Nephron progenitor cell (in vitro differentiated cells): ENCODE results near the gene LCAT.

Experiments used
- DNase-seq: peaks from one replicate; pipeline ENCODE4 v3.0.0; 2021
- H3K27ac Mint-ChIP-seq: 2 replicates; pipeline ENCODE4 v1.8.0; 2021; ENCODE audit warnings: mild to moderate bottlenecking, moderate library complexity, mixed read lengths
- H3K27me3 Mint-ChIP-seq: 2 replicates; pipeline ENCODE4 v1.8.0; 2021; ENCODE audit warnings: mild to moderate bottlenecking, low read depth, mixed read lengths; ENCODE audit not compliant: poor library complexity
- H3K36me3 Mint-ChIP-seq: 2 replicates; pipeline ENCODE4 v1.8.0; 2021; ENCODE audit warnings: low read depth, mixed read lengths
- H3K4me1 Mint-ChIP-seq: 2 replicates; pipeline ENCODE4 v1.8.0; 2021; ENCODE audit warnings: mixed read lengths
- H3K4me3 Mint-ChIP-seq: 2 replicates; pipeline ENCODE4 v1.8.0; 2021; ENCODE audit warnings: mild to moderate bottlenecking, moderate library complexity, mixed read lengths
- H3K9me3 Mint-ChIP-seq: 2 replicates; pipeline ENCODE4 v1.8.0; 2021; ENCODE audit warnings: mild to moderate bottlenecking, moderate library complexity, mixed read lengths
- CTCF ChIP-seq: fragments of 200-600 bp; sonication (generic); IDR thresholded peaks from 2 replicates; pipeline ENCODE4 v1.5.0; 2021; ENCODE audit warnings: antibody characterized with exemption

Gene LCAT

GRCh38 chr16:67928147-67928546, 15.8 kb downstream of the LCAT start:
- Mint-ChIP-seq H3K27ac (no peak overlapping the region), H3K36me3 (peaks cover 11% of the 10 kb centered on the region), H3K4me3 (no peak overlapping the region), H3K4me1 (peaks cover 15% of the 10 kb centered on the region), H3K9me3 (no peaks in the 10 kb centered on the region), H3K27me3 (peaks cover 4% of the 10 kb centered on the region)
- TF ChIP-seq CTCF = no peak
- no peak for DNase-seq

GRCh38 chr16:67927131-67927941, 16.6 kb downstream of the LCAT start:
- Mint-ChIP-seq H3K27ac (peak overlapping the region; percentile 71), H3K9me3 (no peaks in the 10 kb centered on the region), H3K36me3 (peaks cover 8% of the 10 kb centered on the region), H3K4me3 (no peak overlapping the region), H3K27me3 (peaks cover 4% of the 10 kb centered on the region), H3K4me1 (peaks cover 15% of the 10 kb centered on the region)
- DNase-seq = no peak
- TF ChIP-seq CTCF = no peak

GRCh38 chr16:67926181-67926750, 17.7 kb downstream of the LCAT start:
- H3K36me3 Mint-ChIP-seq = peaks cover 11% of the 10 kb centered on the region
- H3K4me1 Mint-ChIP-seq = peaks cover 15% of the 10 kb centered on the region
- no peaks in the 10 kb centered on the region for H3K9me3 Mint-ChIP-seq
- TF ChIP-seq CTCF = no peak
- H3K4me3 Mint-ChIP-seq = no peak overlapping the region
- H3K27ac Mint-ChIP-seq = peak overlapping the region; percentile 71
- peaks cover under 1% of the 10 kb centered on the region for H3K27me3 Mint-ChIP-seq
- no peak for DNase-seq

GRCh38 chr16:67924140-67924906, 19.6 kb downstream of the LCAT start:
- Mint-ChIP-seq H3K36me3 (peaks cover 11% of the 10 kb centered on the region), H3K27me3 (no peaks in the 10 kb centered on the region), H3K27ac (no peak overlapping the region), H3K4me1 (peaks cover 16% of the 10 kb centered on the region), H3K9me3 (no peaks in the 10 kb centered on the region), H3K4me3 (no peak overlapping the region)
- DNase-seq = no peak
- no peak for TF ChIP-seq CTCF

GRCh38 chr16:67923414-67924116, 20.4 kb downstream of the LCAT start:
- no peak for TF ChIP-seq CTCF
- peak overlapping the region; percentile 29 for H3K27ac Mint-ChIP-seq
- no peaks in the 10 kb centered on the region for H3K9me3 Mint-ChIP-seq
- no peaks in the 10 kb centered on the region for H3K27me3 Mint-ChIP-seq
- no peak for DNase-seq
- no peak overlapping the region for H3K4me3 Mint-ChIP-seq
- H3K36me3 Mint-ChIP-seq = peaks cover 11% of the 10 kb centered on the region
- H3K4me1 Mint-ChIP-seq = peaks cover 22% of the 10 kb centered on the region
